Germinal center (tissue), 1 donor: Measurements from ENCODE around the gene GPR26.
"Not testable (repeated sequence)": the region's sequence is repeated elsewhere in the genome, so short reads cannot be mapped to it uniquely, and the experiment has no call there.

Experiments used
- DNase-seq: peaks from one replicate; pipeline ENCODE4 v3.0.0; 2012; ENCODE audit warnings: mixed read lengths, low spot score

The GPR26 gene

GRCh38 chr10:123717336-123717735 lies 51.2 kb downstream of the GPR26 start:
- DNase-seq: no peak

DNA sequence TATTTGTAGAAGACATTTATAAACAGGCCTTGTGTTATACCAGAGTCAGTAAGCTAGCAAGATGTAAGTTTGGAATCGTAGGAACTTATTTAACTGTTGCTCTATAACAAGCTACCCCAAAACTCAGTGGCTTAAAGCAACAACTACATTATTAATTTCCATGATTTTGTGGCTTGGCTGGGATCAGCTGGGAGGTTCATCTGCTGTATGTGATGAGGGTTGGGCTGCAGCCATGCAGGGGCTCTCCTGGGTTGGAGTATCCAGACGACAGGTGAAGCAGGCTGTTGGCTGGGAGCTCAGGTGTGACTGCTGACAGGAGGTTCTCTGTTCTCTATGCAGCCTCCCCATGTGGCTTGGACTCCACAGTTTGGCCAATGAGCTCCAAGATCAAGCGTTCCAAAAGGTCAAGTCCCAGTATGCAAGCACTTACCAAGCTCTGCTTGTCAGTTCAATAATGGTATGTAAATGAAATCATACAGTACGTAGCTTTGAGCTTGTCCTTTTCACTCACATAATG lies 52.4 kb downstream of the GPR26 start:
- DNase-seq: no peak

GRCh38 chr10:123720536-123720935 lies 54.4 kb downstream of the GPR26 start:
- DNase-seq: no peak

DNA sequence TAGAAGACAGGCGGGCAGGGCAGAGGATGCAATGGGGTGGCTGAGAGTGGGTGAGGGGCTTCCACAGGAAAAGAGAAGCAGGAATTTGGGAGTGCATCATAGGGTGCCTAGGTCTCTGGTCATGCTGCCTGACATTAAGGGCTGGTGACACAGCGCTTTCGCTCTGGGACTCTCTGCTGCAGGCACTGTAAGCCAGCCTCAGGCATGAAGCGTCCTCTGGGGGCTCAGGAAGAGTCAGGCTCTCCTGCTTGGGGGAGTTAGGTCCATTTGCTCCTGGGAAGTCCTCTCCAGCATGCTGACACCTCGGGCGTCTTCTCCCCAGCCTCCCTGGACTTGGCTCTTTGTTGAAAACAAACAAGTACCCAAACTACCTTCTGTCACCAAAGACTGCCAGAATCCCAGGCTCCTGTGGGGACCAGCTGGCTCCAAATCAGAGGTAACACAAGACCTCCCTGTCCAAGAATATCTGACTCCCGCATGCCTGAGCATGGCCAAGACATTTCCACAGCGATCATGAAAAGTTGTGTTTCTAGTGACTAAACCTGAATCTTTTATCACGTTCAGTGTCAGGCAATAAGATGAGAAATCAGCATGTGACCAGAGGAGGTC lies 55.4 kb downstream of the GPR26 start:
- DNase-seq: no peak

DNA sequence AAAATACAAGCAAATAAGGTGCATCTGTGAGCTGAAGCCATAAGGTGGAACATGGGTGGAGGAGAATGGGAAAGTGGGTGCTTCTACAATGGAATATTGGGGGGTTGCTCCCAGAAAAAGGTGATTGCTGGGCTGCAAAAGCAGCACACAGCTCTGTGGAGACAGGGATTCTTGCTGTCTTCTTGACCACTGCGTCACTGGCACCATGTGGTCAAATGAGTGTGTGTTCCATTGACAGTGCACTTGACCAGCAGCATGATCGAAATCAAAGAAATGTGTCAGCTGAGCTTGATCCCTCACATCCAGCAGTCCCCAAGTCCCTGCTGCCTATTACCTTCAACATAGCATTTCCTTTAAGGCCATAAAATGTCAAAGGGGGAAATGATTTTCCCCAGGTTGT lies 56.2 kb downstream of the GPR26 start:
- DNase-seq: no peak

- no peak for DNase-seq
Measured at GRCh38 chr10:123724747-123725146, 58.6 kb downstream of the GPR26 start.

DNA sequence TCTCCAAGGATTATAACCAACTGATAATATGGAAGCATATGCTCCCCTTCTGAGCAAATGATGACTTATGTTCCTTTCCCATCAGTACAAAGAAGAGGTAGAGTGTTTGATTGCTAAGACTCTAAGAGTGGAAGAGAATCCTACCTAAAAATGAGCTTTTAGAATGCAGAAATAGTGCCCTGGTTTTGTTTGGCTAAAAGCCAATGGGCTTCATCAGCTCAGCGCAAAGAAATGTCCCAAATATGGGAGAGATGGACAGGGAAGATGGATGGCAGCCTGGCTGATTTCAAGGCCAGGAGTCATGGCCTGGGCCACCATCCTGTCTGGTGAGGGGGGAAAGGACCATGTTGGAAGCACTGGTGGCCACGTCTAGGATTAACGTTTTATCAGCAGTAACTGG lies 60.2 kb downstream of the GPR26 start:
- no peak for DNase-seq

- no peak for DNase-seq
Measured at GRCh38 chr10:123726836-123727235, 60.7 kb downstream of the GPR26 start.

DNA sequence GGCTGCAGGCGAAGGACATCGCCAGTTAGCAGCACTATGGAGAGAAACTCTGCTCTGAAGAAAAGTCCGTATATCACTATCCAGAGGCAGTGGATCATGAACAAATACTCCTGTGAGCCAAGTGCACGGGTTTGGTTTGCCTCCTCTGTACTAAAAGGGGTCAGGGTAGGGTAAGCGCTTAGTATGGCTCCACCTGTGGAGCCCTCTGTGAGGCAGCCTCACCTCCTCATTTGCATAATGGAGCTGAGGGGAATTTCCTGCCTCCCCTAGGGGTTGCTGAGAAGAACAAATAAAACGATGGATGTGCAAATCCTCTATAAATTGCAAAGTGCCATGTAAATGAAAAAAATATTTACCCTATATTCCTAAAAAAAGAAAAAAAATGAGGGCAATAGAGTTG lies 63.4 kb downstream of the GPR26 start:
- DNase-seq: no peak

GRCh38 chr10:123736917-123737316 lies 70.8 kb downstream of the GPR26 start:
- DNase-seq: not testable (repeated sequence)

- DNase-seq: no peak
Measured at GRCh38 chr10:123741146-123741545, 75.0 kb downstream of the GPR26 start.

DNA sequence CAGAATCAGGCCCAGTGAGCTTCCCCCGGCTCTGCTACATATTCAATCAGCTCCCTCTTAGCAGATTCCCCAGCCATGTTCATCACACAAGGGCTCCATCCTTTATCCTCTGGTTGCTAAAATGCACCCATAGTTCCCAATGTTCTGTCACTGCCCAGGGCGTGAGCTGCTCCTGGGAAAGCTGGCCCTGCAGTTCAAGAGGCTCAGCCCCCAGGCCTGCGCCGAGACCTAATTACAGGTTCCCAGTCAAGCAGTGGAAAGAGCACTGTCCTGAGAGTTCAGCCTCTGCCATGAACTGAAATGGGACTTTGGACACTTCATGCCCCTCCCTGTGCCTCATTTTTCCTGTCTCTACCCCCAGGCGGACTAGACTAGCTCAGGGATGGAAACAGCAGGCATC lies 75.6 kb downstream of the GPR26 start:
- DNase-seq: no peak

- no peak for DNase-seq
Measured at GRCh38 chr10:123742751-123743440, 76.7 kb downstream of the GPR26 start.

DNA sequence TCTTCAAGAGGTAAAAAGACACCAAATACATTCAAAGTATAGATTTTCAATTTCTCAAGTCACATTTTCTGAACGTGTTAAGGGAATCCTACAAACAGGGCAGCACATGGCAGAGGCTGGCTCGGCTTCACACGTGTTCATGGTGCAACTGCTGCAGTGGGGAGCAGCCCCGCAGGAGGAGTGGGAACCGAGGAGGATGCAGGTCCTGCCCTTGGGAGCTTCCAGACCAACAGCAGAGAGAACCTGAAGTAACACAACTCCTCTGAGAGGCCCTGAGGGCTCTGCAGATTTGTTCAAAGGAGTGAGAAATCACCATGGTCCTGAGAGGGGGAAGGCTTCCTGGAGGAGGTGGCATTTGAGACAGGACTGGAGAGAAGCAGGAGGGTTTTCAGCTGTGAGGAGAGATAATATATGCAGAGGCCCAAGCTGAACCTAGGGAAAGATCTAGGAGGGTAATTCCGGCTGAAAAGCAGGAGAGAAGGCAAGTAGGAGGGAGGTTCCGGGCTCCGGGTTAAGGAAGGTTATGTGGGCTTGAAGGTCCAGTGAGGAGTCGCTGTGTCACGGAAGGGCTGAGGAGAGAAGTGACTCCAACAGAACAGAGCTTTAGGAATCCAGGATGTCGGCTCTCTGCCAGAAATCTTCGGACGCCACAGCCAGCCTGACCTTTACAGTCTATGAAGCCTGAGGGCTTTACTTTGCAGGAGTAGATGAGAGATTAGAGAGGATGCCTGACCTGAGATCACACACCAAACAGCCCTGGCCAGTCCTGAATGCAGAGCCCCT lies 77.5 kb downstream of the GPR26 start:
- no peak for DNase-seq

GRCh38 chr10:123744224-123744536 lies 78.0 kb downstream of the GPR26 start:
- no peak for DNase-seq
